HEK293T (cell line): ENCODE measurements around the gene RPL13.

Experiments
- ARNT ChIP-seq: fragments of 450-650 bp; IDR thresholded peaks from 2 replicates; pipeline ENCODE4 v1.6.1; 2017; ENCODE audit warnings: mild to moderate bottlenecking
- BHLHE40 ChIP-seq: fragments of 450-650 bp; IDR thresholded peaks from 2 replicates; pipeline ENCODE4 v1.6.1; 2016; ENCODE audit warnings: mild to moderate bottlenecking, moderate library complexity, borderline replicate concordance
- CTBP1 ChIP-seq: fragments of 450-650 bp; IDR thresholded peaks from 2 replicates; pipeline ENCODE4 v1.6.1; 2016; ENCODE audit warnings: borderline replicate concordance
- ELF4 ChIP-seq: fragments of 450-650 bp; IDR thresholded peaks from 2 replicates; pipeline ENCODE4 v1.6.1; 2017; ENCODE audit warnings: antibody characterized with exemption
- FOXA1 ChIP-seq: fragments of 450-650 bp; IDR thresholded peaks from 2 replicates; pipeline ENCODE4 v1.6.1; 2016; ENCODE audit warnings: mild to moderate bottlenecking
- LEF1 ChIP-seq: fragments of 450-650 bp; IDR thresholded peaks from 2 replicates; pipeline ENCODE4 v1.6.1; 2017; ENCODE audit warnings: mild to moderate bottlenecking, borderline replicate concordance
- NFRKB ChIP-seq: fragments of 450-650 bp; IDR thresholded peaks from 2 replicates; pipeline ENCODE4 v1.6.1; 2016; ENCODE audit warnings: mild to moderate bottlenecking, moderate library complexity
- TARDBP ChIP-seq: fragments of 450-650 bp; IDR thresholded peaks from 2 replicates; pipeline ENCODE4 v1.6.1; 2016
- ZNF384 ChIP-seq: fragments of 450-650 bp; IDR thresholded peaks from 2 replicates; pipeline ENCODE4 v1.6.1; 2016

GRCh38 chr16:89536371-89536770 is 24.1 kb upstream of the RPL13 start:
- TF ChIP-seq FOXA1 (no peak), LEF1 (no peak), ELF4 (no peak), CTBP1 (no peak), TARDBP (no peak), NFRKB (no peak), BHLHE40 (no peak), ZNF384 (no peak), ARNT (no peak)
